Esophagus squamous epithelium (tissue), 4 donors: ENCODE results near the gene MSANTD1.

Experiments
- POLR2A ChIP-seq, 4 donors: fragments of 450-650 bp; IDR thresholded peaks; one replicate each; pipeline ENCODE4 v1.6.1; 2017; ENCODE audit warnings: antibody characterized with exemption in 4 of 4, mild to moderate bottlenecking in 4 of 4, moderate library complexity in 3 of 4
- TF ChIP-seq, protein P1 (sequence below), 6 experiments: fragments of 450-650 bp in 4 of 6; fragments of 200-600 bp in 2 of 6; sonication (generic) in 2 of 6; IDR thresholded peaks; one replicate each; pipeline ENCODE4 v1.5.1; 2016 to 2019; ENCODE audit warnings: antibody characterized with exemption in 6 of 6, mild to moderate bottlenecking in 4 of 6, moderate library complexity in 4 of 6

GRCh38 chr4:3294401-3295241 lies 45.7 kb downstream of the MSANTD1 start:
- TF ChIP-seq, protein P1, sequence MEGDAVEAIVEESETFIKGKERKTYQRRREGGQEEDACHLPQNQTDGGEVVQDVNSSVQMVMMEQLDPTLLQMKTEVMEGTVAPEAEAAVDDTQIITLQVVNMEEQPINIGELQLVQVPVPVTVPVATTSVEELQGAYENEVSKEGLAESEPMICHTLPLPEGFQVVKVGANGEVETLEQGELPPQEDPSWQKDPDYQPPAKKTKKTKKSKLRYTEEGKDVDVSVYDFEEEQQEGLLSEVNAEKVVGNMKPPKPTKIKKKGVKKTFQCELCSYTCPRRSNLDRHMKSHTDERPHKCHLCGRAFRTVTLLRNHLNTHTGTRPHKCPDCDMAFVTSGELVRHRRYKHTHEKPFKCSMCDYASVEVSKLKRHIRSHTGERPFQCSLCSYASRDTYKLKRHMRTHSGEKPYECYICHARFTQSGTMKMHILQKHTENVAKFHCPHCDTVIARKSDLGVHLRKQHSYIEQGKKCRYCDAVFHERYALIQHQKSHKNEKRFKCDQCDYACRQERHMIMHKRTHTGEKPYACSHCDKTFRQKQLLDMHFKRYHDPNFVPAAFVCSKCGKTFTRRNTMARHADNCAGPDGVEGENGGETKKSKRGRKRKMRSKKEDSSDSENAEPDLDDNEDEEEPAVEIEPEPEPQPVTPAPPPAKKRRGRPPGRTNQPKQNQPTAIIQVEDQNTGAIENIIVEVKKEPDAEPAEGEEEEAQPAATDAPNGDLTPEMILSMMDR (IDR thresholded peaks at IDR 0.05), result no peak
- no peak for TF ChIP-seq POLR2A (IDR thresholded peaks at IDR 0.05)
